Amygdala (tissue), 56 donors: ENCODE measurements around the gene SMAD4.
"Not testable (repeated sequence)": the region's sequence is repeated elsewhere in the genome, so short reads cannot be mapped to it uniquely, and the experiment has no call there.

ENCODE experiments used
- DNase-seq, 56 donors: peaks; one replicate each; lab custom pipeline; 2025; lab: John Stamatoyannopoulos, UW

The SMAD4 gene

DNA sequence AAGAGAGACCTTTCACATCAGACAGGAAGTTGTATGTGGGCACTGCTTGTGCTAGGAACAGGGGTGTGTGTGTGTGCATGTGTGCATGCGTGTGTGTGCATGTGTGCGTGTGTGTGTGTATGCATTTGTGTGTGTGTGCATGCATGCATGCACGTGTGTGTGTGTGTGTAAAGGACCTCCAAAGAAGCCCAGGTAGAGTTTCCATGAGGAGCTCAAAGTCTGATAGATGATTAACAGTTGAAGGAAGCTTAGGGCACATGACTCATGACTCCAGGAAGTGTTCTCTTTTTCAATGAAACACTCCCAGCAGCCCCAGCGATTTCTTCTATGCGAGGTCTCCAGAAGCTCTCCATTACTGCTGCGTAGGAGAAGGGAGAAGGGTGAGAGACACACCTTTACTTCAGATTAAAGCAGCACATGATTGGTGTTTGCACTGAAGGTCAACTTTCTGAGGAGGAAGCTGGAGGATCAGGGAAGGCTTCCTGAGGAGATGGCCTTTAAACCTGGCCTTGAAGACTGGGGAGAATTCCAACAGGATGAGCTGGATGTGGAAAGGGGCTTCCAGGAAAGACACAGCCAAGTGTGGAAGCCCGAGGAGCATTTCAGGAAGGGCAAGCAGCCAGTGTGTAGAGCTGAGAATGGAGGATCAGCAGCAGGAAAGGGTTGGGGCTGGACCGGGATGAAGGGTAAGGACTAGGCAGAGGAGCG lies 77.7 kb downstream of the SMAD4 start:
- no peak for DNase-seq

DNA sequence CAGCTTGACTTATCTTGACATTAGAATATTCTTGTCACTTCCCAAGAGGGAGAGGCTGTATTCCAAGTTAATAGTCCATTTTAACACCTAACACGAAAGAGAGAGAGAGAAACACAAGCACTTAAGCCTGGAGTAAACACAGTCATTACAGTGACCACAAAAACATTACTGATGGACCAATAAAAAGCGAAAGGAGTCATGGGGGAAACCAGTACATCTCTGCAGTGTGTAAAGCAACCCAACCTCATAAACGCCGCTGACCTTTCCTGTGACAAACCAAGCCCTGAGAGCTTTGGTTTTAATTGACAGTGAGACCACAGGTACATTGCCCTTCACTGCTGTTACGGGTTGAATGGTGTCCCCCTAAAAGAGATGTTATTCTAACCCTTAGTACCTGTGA lies 78.3 kb downstream of the SMAD4 start:
- DNase-seq = no peak

DNA sequence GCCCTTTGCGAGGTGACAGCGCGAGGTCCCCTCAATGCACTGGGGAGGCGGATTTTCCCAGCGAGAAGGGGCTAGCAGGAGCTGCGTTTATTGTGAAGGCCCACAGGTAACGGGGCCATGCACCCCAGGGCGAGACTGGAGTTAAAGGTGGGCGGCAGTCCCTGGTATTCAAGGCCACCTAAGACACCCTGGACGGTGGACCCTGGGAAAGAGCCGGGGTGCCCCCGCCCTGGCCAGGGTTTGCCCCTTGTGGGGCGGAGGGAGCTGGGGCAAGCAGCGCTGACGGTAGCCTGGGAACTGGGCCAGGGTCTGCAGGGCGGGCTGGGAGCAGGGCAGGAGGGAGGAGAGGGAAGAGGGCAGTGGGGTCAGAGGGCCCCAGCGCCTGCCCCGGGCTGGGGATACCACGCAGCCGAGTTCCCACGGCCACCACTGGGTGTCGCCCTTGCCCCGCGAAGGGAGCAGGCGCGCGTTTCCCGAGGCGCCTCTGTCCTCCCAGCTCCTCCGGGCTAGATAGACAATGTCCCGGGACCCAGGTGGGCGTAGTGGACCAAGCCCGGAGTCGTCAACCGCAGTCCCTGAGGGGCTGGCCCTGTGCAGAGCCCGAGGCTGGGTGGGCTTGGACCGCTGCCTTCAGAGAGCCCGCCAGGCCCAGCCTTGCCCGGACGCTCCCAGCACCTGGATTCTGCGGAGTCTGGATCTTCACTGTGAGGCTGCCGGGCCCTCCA lies 80.2 kb downstream of the SMAD4 start:
- peak in 40 of 56 donors; percentile 2 to 72 (median 28) for DNase-seq

DNA sequence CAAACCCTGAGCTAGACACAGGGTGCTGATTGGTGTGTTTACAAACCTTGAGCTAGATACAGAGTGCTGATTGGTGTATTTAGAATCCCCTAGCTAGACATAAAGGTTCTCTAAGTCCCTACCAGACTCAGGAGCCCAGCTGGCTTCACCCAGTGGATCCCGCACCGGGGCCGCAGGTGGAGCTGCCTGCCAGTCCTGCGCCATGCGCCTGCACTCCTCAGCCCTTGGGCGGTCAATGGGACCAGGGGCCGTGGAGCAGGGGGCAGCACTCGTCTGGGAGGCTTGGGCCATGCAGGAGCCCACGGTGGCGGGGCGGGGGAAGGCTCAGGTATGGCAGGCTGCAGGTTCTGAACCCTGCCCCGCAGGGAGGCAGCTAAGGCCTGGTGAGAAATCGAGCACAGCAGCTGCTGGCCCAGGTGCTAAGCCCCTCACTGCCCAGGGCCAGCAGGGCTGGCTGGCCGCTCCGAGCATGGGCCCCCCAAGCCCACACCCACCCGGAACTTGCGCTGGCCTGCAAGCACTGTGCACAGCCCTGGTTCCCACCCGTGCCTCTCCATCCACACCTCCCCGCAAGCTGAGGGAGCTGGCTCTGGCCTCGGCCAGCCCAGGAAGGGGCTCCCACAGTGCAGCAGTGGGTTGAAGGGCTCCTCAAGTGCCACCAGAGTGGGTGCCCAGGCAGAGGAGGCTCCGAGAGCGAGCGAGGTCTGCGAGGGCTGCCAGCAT lies 81.8 kb downstream of the SMAD4 start:
- not testable (repeated sequence) for DNase-seq

DNA sequence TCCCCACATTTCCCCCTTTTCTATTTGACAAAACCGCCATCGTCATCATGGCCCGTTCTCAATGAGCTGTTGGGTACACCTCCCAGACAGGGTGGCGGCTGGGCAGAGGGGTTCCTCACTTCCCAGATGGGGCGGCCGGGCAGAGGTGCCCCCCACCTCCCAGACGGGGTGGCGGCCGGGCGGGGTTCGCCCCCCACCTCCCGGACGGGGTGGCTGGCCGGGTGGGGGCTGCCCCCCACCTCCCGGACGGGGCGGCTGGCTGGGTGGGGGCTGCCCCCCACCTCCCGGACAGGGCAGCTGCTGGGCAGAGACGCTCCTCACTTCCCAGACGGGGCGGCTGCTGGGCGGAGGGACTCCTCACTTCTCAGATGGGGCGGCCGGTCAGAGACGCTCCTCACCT lies 87.0 kb downstream of the SMAD4 start:
- not testable (repeated sequence) for DNase-seq

DNA sequence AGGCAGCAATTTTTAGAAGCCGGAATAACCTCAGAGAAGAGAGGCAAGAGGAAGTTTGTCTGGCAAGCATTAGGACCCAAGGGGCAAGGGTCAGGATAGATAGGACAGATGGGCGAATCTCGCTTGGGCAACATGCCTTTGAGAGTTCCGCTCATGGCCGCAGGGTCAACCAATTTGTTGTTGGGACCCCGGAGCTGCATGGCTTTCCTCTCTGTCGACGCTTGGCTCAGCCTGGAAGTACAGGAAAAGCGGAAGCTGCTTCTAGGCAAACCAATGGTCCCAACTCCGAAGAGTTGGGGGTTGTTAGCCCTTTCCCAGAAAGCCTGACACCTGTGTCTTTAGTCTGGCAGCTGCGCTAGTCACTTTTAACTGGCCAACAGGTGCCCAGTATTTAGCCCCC lies 89.5 kb downstream of the SMAD4 start:
- not testable (repeated sequence) for DNase-seq

DNA sequence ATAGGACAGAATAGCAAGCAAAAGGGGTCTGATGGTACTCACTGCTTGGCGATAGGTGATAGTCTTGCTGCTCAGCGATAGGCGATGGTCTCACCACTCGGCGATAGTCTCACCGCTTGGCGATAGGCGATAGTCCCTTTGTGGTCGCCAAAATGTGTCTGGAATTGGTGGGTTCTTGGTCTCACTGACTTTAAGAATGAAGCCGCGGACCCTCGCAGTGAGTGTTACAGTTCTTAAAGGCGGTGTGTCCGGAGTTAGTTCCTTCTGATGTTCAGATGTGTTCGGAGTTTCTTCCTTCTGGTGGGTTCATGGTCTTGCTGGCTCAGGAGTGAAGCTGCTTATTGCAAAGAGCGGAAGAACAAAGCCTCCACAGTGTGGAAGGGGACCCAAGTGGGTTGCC lies 90.0 kb downstream of the SMAD4 start:
- DNase-seq = not testable (repeated sequence)

DNA sequence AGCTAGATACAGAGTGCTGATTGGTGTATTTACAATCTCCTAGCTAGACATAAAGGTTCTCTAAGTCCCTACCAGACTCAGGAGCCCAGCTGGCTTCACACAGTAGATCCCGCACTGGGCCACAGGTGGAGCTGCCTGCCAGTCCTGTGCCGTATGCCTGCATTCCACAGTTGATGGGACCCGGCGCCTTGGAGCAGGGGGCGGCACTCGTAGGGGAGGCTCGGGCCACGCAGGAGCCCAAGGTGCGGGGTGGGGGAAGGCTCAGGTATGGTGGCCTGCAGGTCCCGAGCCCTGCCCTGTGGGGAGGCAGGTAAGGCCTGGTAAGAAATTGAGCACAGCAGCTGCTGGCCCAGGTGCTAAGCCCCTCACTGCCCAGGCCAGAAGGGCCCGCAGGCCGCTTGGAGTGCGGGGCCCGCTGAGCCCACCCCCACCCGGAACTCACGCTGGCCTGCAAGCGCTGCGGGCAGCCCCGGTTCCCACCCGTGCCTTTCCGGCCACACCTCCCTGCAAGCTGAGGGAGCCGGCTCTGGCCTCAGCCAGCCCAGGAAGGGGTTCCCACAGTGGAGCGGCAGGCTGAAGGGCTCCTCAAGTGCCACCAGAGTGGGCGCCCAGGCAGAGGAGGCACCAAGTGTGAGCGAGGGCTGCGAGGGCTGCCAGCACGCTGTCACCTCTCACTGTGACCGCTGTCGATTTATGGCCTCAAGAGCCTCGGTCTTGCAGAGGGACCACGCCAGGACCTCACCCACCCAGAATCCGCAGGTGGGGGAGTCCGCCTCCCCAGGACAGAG lies 91.0 kb downstream of the SMAD4 start:
- no peak for DNase-seq

DNA sequence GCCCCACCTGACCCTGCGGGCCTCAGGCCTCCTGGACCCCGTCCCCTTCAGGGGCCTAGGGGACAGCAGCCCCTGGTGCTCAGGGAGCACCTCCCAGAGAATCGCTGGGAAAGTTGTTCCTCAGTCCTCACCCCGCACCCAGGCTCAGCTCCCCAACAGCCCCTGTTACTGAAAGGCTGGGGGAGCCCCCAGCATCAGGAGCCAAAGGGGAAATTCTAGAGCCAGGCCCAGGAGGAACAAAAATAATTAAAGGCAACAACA lies 91.5 kb downstream of the SMAD4 start:
- DNase-seq = no peak

DNA sequence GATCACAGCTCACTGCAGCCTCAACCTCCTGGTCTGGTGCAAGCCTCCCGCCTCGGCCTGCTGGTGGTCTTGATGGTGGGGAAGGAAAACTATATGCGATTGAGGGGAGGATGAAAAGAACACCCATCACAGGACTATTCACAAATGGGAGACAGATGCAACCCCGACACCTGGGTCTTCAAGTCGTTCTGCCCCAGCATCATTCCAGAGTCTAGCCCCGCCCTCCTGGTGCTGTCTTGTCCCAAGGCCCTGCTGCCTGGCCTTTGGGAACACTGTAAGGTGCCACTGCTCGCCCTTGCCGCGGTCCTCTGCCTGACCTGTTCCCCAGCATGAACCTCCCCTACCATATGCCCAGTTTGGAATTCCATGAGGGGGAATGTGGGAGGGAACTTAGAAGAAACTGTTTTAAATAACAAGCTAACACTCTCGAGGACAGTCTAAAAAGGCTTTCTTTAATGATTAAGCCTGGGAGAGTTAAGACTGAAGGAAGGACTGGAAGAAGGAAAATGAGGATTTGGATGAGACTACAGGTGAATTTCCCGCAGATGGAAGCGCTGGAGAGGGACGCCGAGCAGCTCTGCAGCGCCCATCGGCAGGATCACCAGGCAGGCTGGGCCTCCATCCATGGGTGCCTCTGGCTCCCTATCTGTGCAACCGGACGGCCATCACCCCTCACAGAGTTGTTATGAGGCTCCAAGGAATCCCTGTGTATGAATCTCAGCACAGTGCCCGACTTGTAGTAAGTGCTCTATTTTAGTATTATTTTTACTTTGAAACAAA lies 92.4 kb downstream of the SMAD4 start:
- no peak for DNase-seq

DNA sequence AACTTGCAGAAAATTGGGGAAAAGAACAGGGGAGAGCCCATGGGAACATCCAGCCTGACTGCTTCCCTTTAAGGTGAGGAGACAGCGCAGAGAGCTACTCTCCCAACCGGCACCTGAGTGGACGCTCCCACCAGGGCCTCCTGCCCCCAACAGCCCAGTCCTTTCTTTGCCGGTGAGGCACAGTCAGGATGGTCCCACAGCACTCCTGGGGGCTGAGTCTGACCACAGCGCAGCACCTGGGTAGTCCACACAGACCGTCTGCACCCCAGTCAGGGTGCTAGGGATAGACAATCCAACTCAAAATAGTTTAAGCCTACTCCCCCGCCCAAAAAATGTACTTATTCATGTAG lies 93.0 kb downstream of the SMAD4 start:
- no peak for DNase-seq

DNA sequence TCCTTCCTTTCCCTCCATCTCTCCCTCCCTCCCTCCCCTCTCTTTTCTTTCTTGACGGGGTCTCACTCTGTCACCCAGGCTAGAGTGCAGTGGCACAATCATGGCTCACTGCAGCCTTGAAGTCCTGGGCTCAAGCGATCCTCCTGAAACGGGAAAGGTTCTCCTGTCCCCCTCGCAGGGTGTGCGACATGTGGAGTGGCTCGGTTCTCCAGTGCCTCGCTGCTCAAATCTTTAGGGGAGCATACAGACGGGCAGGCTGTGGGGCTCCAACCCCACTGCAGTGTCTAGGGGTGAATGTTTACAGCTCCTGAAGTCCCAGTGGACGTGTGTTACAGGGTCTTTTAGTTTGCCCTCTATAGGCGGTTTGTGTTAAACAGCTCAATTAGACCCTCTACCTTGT lies 93.5 kb downstream of the SMAD4 start:
- DNase-seq = no peak

DNA sequence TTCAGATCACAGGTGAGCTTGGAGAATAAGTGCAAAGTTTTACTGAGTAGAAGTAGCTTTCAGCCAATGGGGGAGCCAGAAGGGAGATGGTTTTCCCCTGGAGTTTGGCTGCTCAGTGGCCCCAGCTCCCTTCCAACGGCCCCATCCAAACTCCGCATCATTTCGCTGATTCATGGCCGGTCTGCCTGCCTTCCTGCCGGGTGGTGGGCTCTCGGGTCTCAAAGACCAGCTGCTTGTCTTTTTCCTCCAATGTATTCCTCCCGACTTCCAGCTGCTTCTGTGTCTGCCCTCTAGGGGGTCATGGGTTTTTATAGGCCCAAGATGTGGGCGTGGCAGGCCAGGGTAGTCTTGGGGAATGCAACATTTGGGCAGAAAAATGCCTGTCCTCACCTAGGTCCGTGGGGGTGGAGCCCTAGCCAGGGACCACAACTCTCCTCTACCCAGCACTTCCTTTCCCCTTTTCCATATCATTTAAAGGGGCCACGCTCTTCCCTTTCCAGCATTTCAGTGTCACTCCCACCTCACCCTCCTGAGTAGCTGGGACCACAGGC lies 94.0 kb downstream of the SMAD4 start:
- DNase-seq = no peak

DNA sequence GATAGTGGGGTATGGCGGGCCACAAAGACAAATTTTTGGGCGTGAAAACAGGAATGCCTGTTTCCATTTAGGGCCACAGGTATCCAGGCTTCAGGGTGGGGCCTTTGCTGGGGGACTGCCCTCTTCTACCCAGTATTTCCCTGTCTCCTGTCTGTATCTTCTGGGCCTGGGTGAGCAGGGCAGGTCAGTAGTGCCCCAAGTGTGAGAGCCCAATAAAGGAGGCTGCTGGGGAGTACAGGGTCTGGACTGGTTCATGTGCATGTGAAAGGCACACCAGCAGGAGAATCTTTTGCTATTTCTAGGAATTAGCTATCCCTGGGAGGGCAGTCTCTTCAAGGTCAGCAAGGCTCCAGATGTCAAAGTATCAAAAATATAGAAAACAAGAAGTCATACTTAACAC lies 96.0 kb downstream of the SMAD4 start:
- no peak for DNase-seq

DNA sequence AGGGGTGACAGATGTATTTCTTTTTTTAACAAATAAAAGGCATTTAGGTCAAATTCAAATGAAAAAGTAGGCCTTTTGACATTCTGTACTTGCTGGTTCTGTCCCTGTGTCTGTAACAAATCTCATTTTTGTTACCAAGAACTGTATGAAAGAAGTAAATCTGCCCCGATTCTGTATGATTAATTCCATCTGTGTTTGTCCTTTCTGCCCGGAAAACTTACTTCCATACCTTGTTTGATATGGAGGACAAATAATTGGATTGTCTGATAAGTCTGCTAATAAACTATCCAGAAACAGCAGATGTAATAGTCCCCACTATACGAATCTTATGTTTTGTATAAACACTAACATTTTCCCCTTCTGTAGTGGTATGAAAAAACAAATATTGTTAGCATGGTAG lies 97.7 kb downstream of the SMAD4 start:
- no peak for DNase-seq

DNA sequence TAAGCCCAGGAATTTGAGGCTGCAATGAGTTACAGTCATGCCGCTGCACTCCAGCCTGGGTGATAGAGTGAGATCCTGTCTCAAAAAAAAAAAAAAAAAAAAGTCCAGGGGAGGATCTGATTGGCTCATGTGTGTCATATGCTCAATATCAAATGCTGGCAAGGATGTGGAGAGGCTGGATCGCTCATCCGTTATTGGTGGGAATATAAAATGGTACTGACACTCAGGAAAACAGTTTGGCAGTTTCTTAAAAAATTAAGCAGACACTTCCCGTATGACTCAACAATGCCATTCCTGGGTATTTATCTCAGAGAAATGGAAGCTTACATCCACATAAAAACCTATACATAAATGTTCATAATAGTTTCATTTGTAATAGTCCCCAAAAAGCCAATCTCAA lies 98.5 kb downstream of the SMAD4 start:
- no peak for DNase-seq

DNA sequence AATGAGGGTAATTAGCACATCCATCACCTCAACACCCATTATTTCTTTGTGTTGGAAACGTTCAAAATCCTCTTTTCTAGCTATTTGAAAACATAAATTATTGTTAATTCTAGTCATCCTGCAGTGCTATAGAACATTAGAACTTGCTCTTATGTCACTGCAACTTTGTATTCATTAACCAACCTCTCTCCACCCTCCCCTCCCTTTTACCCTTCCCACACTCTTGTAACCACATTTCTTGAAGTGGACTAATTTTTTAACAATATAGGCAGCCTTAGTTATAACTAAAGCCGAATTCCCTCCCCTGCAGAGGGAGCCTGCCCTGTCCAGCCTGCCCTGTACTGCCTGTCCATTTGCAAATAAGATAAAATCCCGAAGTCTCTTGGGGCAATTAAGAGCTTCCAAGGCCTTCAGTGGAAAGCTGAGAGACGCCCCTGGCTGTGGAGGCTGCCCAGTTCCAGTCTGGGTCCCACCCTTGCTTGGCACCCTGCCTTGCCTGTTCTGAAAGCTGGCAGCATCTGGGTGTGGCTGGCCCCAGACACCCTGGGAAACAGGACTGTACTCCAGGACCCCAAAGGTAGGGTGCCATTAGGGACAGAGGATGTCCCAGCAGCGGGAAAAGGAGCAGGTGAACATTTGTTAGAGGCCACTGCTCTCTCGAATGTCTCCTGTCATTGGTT lies 102.4 kb downstream of the SMAD4 start:
- DNase-seq = no peak

DNA sequence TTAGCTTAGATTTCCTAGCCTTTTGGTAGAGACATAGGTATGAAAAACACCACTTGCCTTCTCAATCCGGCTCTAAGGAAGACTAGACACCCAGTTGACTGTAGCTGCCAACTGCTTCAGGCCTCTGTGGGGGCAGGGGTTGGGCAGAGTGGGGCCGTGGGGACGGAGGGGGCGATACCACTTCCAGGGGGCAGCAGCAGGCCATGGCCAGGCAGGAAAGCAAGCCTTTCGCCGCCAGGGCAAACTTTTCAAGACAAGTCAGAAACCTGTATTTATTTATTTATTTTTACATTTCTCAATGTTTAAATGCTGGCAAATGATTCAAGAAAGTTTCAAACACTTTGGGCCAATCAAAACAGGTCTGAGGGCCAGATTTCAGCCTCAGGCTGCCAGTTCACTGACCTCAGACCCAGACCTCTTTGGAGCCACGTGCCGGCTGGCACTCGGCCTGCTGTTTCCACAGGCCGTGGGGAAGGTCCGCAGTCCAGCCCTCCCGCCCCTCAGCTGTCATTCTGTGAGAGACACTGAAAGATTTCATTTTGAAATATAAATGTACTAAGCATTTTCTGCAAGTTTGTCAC lies 103.7 kb downstream of the SMAD4 start:
- no peak for DNase-seq
